Measurements from ENCODE around the gene FAXDC2. TPM values are rescaled to one million over a fixed set of nuclear protein-coding genes. Genes with fewer than 3 reads are reported as not detected.

The FAXDC2 gene, protein sequence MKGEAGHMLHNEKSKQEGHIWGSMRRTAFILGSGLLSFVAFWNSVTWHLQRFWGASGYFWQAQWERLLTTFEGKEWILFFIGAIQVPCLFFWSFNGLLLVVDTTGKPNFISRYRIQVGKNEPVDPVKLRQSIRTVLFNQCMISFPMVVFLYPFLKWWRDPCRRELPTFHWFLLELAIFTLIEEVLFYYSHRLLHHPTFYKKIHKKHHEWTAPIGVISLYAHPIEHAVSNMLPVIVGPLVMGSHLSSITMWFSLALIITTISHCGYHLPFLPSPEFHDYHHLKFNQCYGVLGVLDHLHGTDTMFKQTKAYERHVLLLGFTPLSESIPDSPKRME
- 0.39 TPM for total RNA-seq (2021; ENCODE audit: unreplicated experiment)
- 0.25 TPM for polyA plus RNA-seq (2012; ENCODE audit: insufficient read length)
- percentile 16 among the genes with signal in this experiment for Bru-seq, nascent RNA
- BruChase-seq, experiment 1, labeled RNA remaining after a 2-hour chase, result percentile 8 among the genes with signal in this experiment
- BruChase-seq, experiment 2, labeled RNA remaining after a 6-hour chase, result percentile 12 among the genes with signal in this experiment
- long read RNA-seq, partial matches to known transcripts, result 0 of 4 reads
- long read RNA-seq, other reads (novel, unspliced or antisense), result 4 of 4 reads

DNA sequence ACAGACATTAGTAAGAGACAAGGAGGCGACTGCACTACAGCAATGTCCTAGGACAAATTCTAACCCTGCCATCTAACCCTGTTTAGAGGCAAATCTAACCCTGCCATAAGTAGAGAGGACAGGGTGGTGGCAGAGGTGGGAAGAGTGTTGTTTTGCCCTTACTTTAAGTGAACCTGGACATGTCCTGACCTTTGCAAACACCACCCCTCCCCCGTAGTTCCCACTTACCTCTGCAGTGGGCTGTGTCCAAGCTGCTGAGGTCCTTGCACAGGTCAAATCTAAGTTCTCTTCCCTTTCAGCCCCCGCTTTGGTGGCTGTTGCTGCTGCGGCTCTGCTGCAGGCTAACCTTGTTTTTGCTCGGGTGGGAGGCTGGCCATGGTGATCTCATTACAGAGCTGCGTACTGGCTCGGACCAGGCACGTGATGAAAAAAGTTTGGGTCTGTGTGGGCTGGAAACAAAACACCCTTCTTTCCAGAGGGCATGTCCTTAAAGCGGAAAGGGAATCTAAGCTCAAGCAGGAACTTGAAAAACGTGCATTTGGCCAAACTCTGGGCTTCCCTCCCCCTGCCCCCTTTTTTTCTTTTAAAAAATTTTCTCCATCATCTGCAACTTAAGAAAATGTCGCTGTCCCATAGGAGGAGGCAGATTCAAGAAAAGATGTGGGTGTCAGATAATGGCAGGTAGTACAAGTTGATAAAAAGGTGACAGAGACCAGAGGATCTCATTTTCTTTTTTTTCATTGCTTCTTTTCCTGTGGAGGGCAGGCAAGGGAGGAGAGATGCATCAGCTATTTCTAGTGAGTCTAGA is at the start of gene FAXDC2:
TSS of gene FAXDC2 (minus strand) at position 349 of the 808 bp plus-strand sequence. CDS start 12,425 bp downstream, outside the sequence.
- Histone ChIP-seq H3K36me3 (ENCODE audit: control insufficient read depth, insufficient read depth, low read length) (no peaks in the 10 kb centered on the region), H3K4me1 (ENCODE audit: control insufficient read depth, insufficient read depth, low read length) (no peaks in the 10 kb centered on the region), H3K9me3 (ENCODE audit: control insufficient read depth, insufficient read depth, low read depth, low read length) (no peaks in the 10 kb centered on the region), H3K27me3 (ENCODE audit: control insufficient read depth, insufficient read depth, low read length) (no peaks in the 10 kb centered on the region), H3K27ac (ENCODE audit: low read length) (no peak within 1 kb of the TSS), H3K4me3 (ENCODE audit: low read depth in 2 of 2, low read length in 2 of 2) (peak within 1 kb of the TSS in 1 of 2 experiments; percentile 16; a peak in 1 of 4 replicates)
- no TSS peak for BruUV-seq (replicated peaks)
- in situ Hi-C loops (cut with HindIII; ENCODE audit: low pct_unique_long_range_greater_than_20kb, low sequenced_read_pairs), result no loop called here
- no peak for DNase-seq (ENCODE audit: low read depth, low spot score)
- intact Hi-C loops (cut with micrococcal nuclease; ENCODE audit: unreplicated experiment), result no loop called here
- ChIA-PET CTCF (no interaction called here), POLR2A (no interaction called here)
- TF ChIP-seq SIN3A (IDR thresholded peaks at IDR 0.05; ENCODE audit: borderline replicate concordance, insufficient read depth, low read depth, low read length), result no peak
- TF ChIP-seq, protein P1, sequence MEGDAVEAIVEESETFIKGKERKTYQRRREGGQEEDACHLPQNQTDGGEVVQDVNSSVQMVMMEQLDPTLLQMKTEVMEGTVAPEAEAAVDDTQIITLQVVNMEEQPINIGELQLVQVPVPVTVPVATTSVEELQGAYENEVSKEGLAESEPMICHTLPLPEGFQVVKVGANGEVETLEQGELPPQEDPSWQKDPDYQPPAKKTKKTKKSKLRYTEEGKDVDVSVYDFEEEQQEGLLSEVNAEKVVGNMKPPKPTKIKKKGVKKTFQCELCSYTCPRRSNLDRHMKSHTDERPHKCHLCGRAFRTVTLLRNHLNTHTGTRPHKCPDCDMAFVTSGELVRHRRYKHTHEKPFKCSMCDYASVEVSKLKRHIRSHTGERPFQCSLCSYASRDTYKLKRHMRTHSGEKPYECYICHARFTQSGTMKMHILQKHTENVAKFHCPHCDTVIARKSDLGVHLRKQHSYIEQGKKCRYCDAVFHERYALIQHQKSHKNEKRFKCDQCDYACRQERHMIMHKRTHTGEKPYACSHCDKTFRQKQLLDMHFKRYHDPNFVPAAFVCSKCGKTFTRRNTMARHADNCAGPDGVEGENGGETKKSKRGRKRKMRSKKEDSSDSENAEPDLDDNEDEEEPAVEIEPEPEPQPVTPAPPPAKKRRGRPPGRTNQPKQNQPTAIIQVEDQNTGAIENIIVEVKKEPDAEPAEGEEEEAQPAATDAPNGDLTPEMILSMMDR (IDR thresholded peaks at IDR 0.05), result no peak
- TF ChIP-seq, protein P2, sequence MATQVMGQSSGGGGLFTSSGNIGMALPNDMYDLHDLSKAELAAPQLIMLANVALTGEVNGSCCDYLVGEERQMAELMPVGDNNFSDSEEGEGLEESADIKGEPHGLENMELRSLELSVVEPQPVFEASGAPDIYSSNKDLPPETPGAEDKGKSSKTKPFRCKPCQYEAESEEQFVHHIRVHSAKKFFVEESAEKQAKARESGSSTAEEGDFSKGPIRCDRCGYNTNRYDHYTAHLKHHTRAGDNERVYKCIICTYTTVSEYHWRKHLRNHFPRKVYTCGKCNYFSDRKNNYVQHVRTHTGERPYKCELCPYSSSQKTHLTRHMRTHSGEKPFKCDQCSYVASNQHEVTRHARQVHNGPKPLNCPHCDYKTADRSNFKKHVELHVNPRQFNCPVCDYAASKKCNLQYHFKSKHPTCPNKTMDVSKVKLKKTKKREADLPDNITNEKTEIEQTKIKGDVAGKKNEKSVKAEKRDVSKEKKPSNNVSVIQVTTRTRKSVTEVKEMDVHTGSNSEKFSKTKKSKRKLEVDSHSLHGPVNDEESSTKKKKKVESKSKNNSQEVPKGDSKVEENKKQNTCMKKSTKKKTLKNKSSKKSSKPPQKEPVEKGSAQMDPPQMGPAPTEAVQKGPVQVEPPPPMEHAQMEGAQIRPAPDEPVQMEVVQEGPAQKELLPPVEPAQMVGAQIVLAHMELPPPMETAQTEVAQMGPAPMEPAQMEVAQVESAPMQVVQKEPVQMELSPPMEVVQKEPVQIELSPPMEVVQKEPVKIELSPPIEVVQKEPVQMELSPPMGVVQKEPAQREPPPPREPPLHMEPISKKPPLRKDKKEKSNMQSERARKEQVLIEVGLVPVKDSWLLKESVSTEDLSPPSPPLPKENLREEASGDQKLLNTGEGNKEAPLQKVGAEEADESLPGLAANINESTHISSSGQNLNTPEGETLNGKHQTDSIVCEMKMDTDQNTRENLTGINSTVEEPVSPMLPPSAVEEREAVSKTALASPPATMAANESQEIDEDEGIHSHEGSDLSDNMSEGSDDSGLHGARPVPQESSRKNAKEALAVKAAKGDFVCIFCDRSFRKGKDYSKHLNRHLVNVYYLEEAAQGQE (IDR thresholded peaks at IDR 0.05; ENCODE audit: insufficient read depth in 1 of 2, low read depth in 2 of 2, low read length in 1 of 2), result no peak
- TF ChIP-seq TCF7L2 (IDR thresholded peaks at IDR 0.05; ENCODE audit: low read depth, low read length), result no peak
- TF ChIP-seq POLR2AphosphoS5 (IDR thresholded peaks at IDR 0.05; ENCODE audit: low read depth, low read length), result no peak
- ATAC-seq, result peak; percentile 44; the same call in 1 of the 2 replicates

DNA sequence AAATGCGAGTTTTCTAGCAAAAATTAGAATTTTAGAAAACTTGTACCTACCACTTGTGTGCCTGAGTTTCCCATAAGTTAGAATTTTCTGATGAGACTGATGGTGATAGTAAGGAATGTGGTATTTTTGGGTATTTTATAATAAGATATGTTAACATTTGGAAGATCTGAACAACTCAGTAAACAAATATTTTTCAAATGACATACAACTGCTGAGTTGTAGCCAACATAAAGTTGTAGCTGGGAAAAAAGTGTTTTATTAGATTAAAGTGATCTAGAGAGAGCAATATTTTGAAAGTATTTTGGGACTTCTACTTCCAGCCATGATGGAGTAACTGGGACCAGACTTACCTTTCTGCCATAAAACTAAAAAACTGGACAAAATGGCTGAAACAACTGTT is 49.7 kb upstream of the FAXDC2 start:
- BruUV-seq (replicated peaks), result no TSS peak
- no peak overlapping the region for H3K4me3 ChIP-seq (ENCODE audit: low read depth in 2 of 2, low read length in 2 of 2)
- DNase-seq (ENCODE audit: low read depth, low spot score) (no peak), ATAC-seq (no peak)
- intact Hi-C loops (cut with micrococcal nuclease; ENCODE audit: unreplicated experiment), result no loop called here
- peaks cover 45% of the 10 kb centered on the region for H3K36me3 ChIP-seq (ENCODE audit: control insufficient read depth, insufficient read depth, low read length)
- no peaks in the 10 kb centered on the region for H3K4me1 ChIP-seq (ENCODE audit: control insufficient read depth, insufficient read depth, low read length)
- H3K9me3 ChIP-seq (ENCODE audit: control insufficient read depth, insufficient read depth, low read depth, low read length), result no peaks in the 10 kb centered on the region
- ChIA-PET POLR2A (no interaction called here), CTCF (no interaction called here)
- TF ChIP-seq, protein P1 (IDR thresholded peaks at IDR 0.05), result no peak
- TF ChIP-seq POLR2AphosphoS5 (IDR thresholded peaks at IDR 0.05; ENCODE audit: low read depth, low read length) (no peak), TCF7L2 (IDR thresholded peaks at IDR 0.05; ENCODE audit: low read depth, low read length) (no peak), SIN3A (IDR thresholded peaks at IDR 0.05; ENCODE audit: borderline replicate concordance, insufficient read depth, low read depth, low read length) (no peak)
- TF ChIP-seq, protein P2 (IDR thresholded peaks at IDR 0.05; ENCODE audit: insufficient read depth in 1 of 2, low read depth in 2 of 2, low read length in 1 of 2), result no peak
- H3K27me3 ChIP-seq (ENCODE audit: control insufficient read depth, insufficient read depth, low read length), result no peaks in the 10 kb centered on the region
- no peak overlapping the region for H3K27ac ChIP-seq (ENCODE audit: low read length)
- in situ Hi-C loops (cut with HindIII; ENCODE audit: low pct_unique_long_range_greater_than_20kb, low sequenced_read_pairs), result no loop called here
